HG03575 (cell line): ENCODE results near the gene FBXL19.
"Not testable (repeated sequence)": the region's sequence is repeated elsewhere in the genome, so short reads cannot be mapped to it uniquely, and the experiment has no call there.

ENCODE experiments used
- ATAC-seq: cut with Tn5 transposase; IDR thresholded peaks from one replicate; pipeline ENCODE4 v1.9.1; 2021; ENCODE audit not compliant: unreplicated experiment, insufficient number of reproducible peaks, low FRiP score; ENCODE audit errors: extremely low read depth

The FBXL19 gene

DNA sequence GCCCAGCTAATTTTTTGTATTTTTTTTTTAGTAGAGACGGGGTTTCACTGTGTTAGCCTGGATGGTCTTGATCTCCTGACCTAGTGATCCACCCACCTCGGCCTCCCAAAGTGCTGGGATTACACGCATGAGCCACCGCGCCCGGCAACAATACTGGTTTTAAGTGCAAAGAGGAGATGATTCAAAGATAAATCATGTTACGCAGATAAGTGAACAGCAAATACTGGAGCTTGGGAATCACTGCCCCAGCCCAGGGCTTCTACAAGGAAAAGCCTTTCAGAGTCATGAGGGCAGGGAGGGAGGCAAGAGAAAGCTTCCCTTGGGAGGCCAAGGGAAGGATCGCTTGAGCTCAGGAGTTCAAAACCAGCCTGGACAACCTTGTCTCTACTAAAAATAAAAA is 16.2 kb downstream of the FBXL19 start:
- ATAC-seq: not testable (repeated sequence)

DNA sequence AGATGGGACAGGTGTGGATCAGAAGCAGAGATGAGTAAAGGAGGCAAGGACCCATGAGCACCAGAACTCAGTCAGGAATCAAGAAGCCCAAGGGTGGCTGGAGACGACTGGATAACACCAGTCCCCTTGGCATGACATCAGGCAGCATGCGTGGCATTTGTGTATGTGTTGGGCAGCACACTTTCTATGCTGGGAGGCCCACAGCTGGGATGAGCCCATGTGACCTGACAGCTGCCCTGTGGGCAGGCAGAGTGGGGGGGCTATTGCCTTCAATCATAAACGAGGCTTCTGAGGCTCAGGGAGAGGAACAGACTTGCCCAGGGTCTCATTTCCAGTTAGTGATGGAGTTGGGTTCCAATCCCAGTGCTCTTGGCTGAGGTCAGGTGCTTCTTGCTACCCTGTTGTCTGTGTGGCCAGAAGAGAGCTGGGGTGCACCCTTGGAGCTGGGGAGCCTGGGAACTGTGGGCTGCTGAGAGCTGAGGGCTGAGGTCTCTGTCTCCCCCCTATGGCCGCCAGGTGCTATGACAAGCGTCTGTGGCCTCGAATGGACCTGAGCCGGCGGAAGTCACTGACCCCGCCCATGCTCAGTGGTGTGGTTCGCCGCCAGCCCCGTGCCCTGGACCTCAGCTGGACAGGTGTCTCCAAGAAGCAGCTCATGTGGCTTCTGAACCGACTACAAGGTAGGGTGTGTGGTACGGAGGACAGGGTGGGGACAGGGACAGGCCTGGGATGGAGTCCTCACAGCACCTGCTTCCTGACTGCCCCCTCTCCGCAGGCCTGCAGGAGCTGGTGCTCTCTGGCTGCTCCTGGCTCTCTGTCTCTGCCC is 18.4 kb downstream of the FBXL19 start:
- ATAC-seq: no peak

DNA sequence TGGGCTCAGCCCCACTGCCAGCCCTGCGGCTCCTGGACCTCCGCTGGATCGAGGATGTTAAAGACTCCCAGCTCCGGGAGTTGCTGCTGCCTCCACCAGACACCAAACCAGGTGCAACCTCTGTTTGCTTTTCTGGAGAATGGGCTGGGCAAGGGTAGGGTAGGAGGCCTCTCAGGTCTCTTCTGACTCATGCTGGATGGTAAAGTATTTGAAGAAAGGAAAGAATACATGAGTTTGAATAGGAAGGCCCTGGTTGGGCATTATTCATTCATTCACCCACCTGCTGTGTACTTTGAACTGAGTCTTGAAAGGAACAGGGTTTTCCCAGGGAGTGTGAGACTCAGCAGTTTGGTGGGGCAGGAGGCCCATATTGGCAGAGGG is 19.0 kb downstream of the FBXL19 start:
- no peak for ATAC-seq

DNA sequence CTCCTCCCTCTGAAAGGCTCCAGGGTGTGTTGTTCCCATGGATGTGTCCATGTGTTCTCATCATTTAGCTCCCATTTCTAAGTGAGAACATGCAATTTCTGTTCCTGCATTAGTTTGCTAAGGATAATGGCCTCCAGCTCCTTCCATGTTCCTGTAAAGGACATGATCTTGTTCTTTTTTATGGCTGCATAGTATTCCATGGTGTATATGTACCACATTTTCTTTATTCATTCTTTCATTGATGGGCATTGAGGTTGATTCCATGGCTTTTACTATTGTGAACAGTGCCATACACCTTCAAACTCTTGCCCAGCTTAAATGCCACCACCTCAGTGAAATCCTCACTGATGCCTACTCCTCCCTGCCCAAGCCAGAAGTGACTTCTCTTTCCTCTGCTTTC is 21.0 kb downstream of the FBXL19 start:
- ATAC-seq: no peak

DNA sequence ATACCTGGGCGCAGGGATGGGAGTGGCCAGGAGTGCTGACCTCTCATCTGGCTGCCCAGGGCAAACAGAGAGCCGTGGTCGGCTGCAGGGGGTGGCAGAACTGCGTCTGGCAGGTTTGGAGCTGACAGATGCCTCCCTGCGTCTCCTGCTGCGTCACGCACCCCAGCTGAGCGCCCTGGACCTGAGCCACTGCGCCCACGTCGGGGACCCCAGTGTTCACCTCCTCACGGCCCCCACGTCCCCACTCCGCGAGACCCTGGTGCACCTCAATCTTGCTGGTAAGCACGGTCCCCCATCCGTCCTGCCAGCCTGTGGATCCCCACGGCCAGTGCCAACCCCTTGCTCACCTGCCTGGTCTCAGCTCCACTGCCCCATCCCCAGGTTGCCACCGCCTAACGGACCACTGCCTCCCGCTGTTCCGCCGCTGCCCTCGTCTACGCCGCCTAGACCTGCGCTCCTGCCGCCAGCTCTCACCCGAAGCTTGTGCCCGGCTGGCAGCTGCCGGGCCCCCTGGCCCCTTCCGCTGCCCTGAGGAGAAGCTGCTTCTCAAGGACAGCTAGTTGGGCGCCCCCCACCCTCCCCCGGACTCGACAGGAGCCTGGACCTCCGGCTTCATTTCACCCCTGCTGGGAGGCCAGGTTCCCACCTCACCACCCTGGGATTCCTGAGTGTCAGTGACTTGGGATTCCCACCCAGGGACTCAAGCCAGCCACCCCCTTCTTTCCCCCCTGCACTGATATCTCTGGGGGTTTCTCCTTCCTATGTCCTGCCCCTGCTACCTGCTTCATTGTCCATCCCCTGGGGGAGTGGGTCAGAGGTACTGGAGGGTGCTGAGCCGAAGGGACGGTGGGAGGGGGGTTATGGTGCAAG is 23.5 kb downstream of the FBXL19 start:
- ATAC-seq: no peak

DNA sequence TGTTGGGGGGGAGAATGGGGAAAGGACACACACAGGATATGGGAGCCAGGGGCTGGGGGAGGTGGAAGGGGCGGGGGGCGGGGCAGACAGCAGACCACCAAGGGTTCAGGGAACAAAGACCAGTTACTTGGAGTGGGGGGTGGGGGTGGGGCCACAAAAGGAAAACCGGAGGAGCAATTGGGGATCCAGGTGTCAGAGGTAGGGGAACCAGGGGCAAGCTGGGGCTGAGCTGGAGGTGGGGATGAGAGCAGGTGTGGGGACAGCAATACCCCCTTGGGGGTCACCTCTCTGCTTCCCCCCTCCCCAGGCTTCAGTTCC is 24.1 kb downstream of the FBXL19 start:
- no peak for ATAC-seq

DNA sequence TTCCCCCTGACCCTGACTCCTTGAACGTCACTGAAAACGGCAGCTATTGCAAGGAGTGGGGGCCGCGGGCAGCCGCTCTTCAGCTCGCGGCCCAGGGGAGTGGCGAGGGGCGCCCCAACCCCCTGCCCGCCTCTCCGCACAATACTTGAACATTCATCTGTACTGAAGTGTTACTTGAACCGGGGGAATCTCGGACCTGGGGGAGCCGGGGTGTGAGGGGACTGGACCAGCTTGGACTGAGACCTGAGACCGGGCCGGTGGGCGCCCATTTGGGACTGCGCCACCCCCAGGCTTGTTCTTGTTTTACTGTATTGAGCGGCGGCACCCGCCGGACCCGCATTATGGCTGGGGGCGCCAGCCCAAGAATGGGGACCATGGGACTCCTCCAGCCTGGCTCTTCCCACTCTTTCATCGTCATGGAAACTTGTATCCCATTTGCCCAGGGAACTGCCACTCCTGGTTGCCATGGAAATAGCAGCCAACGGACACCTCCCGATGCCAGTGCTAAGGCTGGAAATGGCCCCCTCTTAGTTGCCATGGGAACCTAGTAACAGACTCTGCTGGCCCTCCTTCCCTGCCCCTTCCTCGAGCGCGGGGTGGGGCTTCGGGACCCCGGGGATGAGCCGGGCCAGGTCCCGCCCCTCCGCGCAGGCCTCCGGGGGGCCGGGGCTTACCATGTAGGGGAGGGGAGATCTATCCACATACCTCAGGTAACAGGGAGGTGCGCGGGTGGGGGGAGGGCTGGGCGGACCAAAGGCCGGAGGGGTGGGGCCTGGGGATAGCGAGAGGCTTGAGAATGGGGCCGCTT is 24.7 kb downstream of the FBXL19 start:
- ATAC-seq: no peak

DNA sequence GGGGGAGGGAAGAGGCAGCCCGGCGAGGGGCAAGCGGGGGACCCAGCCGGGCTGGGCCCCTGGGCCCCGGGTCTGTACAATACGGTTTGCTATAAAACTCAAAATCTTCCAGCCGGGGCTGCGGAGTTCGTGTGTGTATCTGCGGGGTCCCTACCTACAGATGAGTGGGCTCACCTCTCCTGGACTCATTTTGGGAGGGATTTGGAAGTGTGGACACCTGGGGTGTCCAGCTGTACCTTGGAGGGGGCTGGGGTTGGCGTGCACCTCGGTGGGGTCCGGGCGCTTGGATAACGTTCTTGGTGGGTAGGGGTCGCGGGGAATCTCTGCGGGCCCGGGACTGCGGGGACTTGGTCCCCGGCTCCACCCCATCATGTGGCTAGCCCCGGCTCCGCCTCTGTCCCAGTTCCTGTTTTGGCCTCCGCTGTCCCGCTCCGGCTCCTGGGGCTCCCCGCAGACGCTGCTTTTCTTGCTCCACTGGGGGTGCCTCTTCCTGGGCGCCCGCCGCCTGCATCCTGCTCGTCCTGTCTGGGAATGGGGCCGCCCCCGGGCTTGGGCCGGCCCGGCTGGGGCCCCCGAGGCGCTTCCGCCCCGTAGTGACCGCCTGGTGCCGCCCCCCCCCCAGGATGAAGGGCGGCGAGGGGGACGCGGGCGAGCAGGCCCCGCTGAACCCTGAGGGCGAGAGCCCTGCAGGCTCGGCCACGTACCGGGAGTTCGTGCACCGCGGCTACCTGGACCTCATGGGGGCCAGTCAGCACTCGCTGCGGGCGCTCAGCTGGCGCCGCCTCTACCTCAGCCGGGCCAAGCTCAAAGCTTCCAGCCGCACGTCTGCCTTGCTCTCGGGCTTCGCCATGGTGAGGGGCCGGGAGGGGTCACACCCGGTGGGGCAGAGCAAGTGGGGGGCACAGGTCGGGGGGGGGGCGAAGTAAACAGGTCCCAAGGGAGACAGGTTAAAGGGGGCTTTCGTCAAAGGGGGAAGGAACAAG is 25.6 kb downstream of the FBXL19 start, which contains the start of gene ORAI3:
Gene ORAI3 (plus strand): TSS at position 402 of the 983 bp plus-strand sequence. CDS start 222 bp downstream, at position 624.
- ATAC-seq: no peak

DNA sequence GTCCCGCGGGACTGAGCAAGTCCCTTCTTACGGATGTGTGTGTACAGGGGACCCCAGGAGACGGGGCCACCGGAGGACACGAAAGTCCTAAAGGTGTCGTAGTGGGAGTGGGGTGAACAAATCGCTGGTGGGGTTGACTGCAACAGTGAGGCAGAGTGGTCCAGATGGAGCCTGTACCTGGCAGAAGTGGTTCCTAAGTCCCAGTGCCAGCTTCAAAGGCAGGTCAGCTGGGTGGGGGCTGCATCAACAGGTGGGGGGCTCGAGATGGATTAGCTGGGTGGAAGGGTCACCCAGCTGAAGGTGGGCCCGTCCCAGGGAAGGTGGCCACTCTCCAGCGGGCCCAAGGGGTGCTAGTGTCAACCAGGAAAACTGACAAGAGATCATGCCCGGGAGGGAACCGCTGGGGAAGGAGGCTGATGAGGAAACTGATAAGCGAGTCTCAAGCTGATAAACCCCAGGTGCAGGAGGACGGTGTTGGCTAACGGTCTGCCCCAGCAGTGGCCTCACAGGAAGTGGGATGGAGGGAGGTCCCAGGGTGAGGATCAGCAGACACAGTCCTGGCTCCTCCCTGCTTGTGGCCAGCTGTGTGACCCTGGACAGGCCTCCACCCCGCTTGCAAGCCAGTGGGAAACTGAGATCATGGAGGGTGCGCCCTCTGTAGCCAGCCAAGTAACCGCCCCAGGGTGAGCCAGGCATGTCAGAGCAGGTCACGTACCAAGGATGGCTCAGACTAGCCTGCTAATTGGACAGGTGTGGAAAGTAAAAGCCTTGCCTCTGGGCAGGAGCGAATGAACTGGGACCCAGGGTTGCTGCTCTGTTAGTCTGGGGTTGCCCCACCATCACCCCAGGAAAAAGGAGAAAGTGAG is 26.5 kb downstream of the FBXL19 start:
- no peak for ATAC-seq

DNA sequence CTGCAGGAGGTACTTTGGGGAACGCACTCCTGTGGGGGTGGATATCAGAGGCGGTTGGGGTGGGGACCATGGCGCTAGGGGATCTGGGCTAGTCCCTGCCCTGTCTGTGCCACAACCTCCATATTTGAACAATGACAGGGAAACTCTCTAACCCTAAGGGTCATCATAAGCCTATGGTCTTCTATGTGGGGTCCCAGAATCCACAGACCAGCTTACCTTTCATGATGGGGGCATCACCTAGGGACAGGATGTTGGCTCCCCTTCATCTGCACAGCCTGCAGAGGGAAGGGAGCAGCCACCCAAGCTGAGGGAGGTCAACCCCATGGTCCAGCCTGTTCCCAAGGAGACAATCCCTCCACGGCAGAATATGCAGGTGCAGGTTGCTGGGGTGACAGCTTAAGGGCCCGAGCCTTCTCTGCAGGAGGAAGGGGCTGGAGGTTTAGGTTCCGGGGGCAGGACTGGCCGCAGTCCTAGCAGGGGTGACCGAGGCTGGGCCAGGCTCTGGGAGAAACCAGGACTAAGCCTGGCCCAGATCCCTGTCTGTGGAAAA is 27.2 kb downstream of the FBXL19 start:
- ATAC-seq: no peak

DNA sequence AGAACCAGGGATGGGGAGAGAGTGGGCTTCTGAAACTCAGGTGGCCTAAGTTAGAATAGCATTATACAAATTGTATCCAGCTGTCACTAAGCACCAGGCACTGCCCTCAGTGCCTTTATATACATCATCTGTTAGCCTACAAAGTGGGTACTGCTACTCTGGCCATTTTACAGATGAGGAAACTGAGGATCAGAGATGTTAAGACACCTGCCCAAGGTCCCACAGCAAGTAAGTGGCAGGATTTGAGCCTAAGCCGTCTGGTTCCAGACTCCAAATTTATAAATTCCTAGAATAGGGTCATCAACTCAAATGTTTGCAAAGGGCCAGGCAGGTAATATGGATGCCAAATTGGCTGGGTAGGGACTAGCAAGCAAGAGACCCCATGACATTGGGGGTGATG is 27.8 kb downstream of the FBXL19 start:
- no peak for ATAC-seq

DNA sequence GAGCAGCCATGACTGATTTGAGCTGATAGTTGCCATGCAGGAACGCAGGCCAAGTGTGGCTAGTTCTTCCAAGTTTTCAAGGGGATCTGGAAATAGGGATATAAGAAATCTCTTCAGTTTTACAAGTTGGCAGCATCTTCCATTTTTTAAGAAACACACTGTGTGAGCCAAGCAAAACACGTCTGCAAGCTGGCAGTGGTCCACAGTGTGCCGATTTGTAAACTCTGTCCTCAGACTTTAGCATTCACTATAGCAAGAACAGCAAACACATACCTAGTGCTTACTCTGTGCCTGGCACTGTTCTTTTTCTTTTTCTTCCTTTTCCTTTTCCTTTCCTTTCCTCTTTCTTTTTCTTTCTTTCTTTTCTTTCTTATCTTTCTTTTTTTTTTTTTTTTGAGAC is 28.4 kb downstream of the FBXL19 start:
- no peak for ATAC-seq

DNA sequence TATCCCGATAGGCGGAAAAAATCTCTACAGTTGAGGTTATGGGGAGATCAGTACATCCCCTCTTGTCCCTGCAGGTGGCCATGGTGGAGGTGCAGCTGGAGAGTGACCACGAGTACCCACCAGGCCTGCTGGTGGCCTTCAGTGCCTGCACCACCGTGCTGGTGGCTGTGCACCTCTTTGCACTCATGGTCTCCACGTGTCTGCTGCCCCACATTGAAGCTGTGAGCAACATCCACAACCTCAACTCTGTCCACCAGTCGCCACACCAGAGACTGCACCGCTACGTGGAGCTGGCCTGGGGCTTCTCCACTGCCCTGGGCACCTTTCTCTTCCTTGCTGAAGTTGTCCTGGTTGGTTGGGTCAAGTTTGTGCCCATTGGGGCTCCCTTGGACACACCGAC is 29.7 kb downstream of the FBXL19 start:
- no peak for ATAC-seq

DNA sequence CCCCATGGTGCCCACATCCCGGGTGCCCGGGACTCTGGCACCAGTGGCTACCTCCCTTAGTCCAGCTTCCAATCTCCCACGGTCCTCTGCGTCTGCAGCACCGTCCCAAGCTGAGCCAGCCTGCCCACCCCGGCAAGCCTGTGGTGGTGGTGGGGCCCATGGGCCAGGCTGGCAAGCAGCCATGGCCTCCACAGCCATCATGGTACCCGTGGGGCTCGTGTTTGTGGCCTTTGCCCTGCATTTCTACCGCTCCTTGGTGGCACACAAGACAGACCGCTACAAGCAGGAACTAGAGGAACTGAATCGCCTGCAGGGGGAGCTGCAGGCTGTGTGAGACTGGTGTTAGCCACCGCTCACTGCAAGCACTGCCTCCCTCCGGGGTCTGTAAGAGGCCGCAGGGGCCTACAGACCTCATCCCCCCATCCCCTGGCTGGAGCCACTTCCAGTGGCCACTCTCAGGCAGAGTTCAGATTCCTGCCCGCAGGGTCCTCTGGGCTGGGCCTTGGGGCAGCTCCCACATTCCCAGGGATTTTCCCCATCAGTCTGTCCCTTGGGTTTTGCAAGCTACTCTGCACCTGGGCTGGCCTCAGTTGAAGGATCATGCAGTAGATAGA is 30.2 kb downstream of the FBXL19 start:
- ATAC-seq: no peak

DNA sequence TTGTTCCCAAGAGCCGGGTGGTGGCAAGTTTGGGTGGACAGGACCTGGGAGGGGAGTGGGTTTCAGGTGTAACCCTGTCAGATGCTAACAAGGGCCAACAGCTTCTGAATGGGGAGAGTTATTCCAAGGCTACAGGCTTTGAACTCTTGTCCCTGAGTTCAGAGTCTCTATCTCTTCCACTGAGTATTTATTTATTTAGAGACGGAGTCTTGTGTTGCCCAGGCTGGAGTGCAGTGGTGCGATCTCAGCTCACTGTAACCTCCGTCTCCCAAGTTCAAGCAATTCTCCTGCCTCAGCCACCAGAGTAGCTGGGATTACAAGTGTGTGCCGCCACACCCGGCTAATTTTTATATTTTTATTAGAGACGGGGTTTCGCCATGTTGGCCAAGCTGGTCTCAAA is 31.6 kb downstream of the FBXL19 start:
- ATAC-seq: no peak

DNA sequence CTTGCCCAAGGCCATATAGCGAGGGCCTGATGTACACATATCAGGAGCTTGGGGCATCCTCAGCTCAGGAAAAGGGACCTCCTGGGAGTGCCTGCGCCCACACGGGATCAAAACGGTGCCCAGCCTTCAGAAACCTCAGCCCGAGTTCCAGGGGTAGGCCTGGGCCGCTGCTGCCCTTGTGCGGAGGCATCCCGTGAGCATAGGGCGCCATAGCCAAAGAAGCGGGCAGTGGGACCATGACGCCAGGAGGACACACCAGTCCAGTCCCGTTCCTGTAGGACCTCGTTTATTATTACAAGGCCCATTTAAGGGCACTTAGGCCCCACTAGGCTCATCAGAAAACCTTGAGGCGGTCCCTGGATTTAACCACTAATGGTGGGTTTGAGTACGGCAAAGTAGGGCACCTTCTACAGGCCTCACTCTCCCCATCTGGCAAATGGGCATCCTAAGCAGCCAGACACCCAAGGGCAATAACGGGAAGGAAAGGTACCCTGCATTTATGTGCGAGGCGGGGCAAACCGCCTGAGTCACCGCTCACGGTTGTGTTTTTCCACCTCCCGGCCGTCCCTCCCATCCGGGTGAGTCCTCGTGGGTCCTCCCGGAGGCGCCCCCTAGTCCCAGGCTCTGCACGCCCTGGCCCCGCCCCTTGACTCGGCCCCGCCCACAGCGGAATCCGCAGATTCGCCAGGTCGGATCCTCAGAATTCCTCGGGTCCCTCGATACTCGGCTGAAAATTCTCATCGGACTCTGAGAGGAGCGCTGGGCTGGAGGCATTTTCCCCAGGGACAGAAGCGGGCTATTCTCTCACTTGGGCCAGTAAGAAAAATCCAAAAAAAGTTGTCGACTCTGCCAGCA is 33.5 kb downstream of the FBXL19 start:
- ATAC-seq: no peak
